HL-60 (cell line): ENCODE measurements around the gene RASAL2.

Experiments
- DNase-seq, 2 experiments: peaks; one replicate each; pipeline ENCODE4 v3.0.0-alpha.2; 2010 to 2020; ENCODE audit warnings: low read depth in 1 of 2, low spot score in 1 of 2
- H3K27ac ChIP-seq: fragments of 250-450 bp; sonication (Bioruptor Pico); replicated peaks from 2 replicates; pipeline ENCODE4 v1.5.1; 2020; ENCODE audit warnings: mild to moderate bottlenecking, moderate library complexity
- H3K27me3 ChIP-seq: fragments of 250-450 bp; sonication (Bioruptor Pico); 2 replicates; pipeline ENCODE4 v1.5.1; 2021; ENCODE audit warnings: mild to moderate bottlenecking, moderate library complexity; ENCODE audit not compliant: insufficient read depth, poor library complexity, severe bottlenecking
- H3K4me3 ChIP-seq: replicated peaks from 2 replicates; pipeline ENCODE4 v1.5.1; 2011; ENCODE audit warnings: mild to moderate bottlenecking, control low read depth, low read length; ENCODE audit not compliant: insufficient read depth
- CTCF ChIP-seq: IDR thresholded peaks from one replicate; pipeline ENCODE4 v1.5.1; 2011; ENCODE audit warnings: low read length, control low read depth, inconsistent platforms; ENCODE audit not compliant: insufficient read depth
- GABPA ChIP-seq: IDR thresholded peaks from 2 replicates; pipeline ENCODE4 v1.6.1; 2012; ENCODE audit warnings: low read depth
- POLR2AphosphoS5 ChIP-seq: IDR thresholded peaks from 2 replicates; pipeline ENCODE4 v1.6.1; 2012; ENCODE audit warnings: low read depth
- REST ChIP-seq: IDR thresholded peaks from 2 replicates; pipeline ENCODE4 v1.6.1; 2012; ENCODE audit warnings: low read depth; ENCODE audit not compliant: insufficient replicate concordance
- SPI1 ChIP-seq: IDR thresholded peaks from 2 replicates; pipeline ENCODE4 v1.6.1; 2012; ENCODE audit warnings: low read depth, mild to moderate bottlenecking, borderline replicate concordance

The RASAL2 gene

GRCh38 chr1:178094739-178095645 is 1.1 kb downstream of the RASAL2 start:
- no peak for TF ChIP-seq POLR2AphosphoS5
- no peak for TF ChIP-seq REST
- TF ChIP-seq SPI1, result no peak
- no peak for TF ChIP-seq GABPA
- no peak for TF ChIP-seq CTCF

GRCh38 chr1:178096421-178096820 is 2.5 kb downstream of the RASAL2 start:
- no peak overlapping the region for H3K4me3 ChIP-seq
- no peak for TF ChIP-seq REST
- TF ChIP-seq SPI1, result no peak
- no peak for TF ChIP-seq POLR2AphosphoS5
- TF ChIP-seq CTCF, result no peak
- TF ChIP-seq GABPA, result no peak
- H3K27ac ChIP-seq, result no peak overlapping the region
- H3K27me3 ChIP-seq, result no peaks in the 10 kb centered on the region
- no peak for DNase-seq

More at GRCh38 chr1:178094739-178095645, 1.1 kb downstream of the RASAL2 start:
- no peak for DNase-seq
- Histone ChIP-seq H3K4me3 (peak overlapping the region; percentile 99), H3K27me3 (no peaks in the 10 kb centered on the region), H3K27ac (no peak overlapping the region)

GRCh38 chr1:178098262-178098661 is 4.4 kb downstream of the RASAL2 start:
- Histone ChIP-seq H3K4me3 (no peak overlapping the region), H3K27ac (no peak overlapping the region), H3K27me3 (no peaks in the 10 kb centered on the region)
- DNase-seq, result no peak
- TF ChIP-seq REST (no peak), GABPA (no peak), SPI1 (no peak), CTCF (no peak), POLR2AphosphoS5 (no peak)
